Neural cell (in vitro differentiated cells): ENCODE measurements around the gene CLCA1.

Experiments
- CTCF ChIP-seq: fragments of 450-650 bp; IDR thresholded peaks from 2 replicates; pipeline ENCODE4 v1.5.1; 2014; ENCODE audit warnings: antibody characterized with exemption, mild to moderate bottlenecking, moderate library complexity; ENCODE audit not compliant: poor library complexity, severe bottlenecking
- EZH2 ChIP-seq: fragments of 200-600, 300-800 bp; shearing (Covaris generic), sonication (generic); IDR thresholded peaks from 2 replicates; pipeline ENCODE4 v1.6.1; 2014; ENCODE audit warnings: antibody characterized with exemption, low read length, borderline replicate concordance, mild to moderate bottlenecking; ENCODE audit not compliant: insufficient read depth, poor library complexity, severe bottlenecking
- POLR2AphosphoS5 ChIP-seq: IDR thresholded peaks from 2 replicates; pipeline ENCODE4 v1.6.1; 2012
- RAD21 ChIP-seq: fragments of 450-650 bp; conservative IDR thresholded peaks from 2 replicates; pipeline ENCODE4 v1.6.1; 2014; ENCODE audit warnings: antibody characterized with exemption, mild to moderate bottlenecking, moderate library complexity
- TAF1 ChIP-seq: IDR thresholded peaks from 2 replicates; pipeline ENCODE4 v1.6.1; 2012; ENCODE audit warnings: low read depth
- TF ChIP-seq, protein P1 (sequence below): IDR thresholded peaks from 2 replicates; pipeline ENCODE4 v1.6.1; 2012; ENCODE audit warnings: borderline replicate concordance

GRCh38 chr1:86520789-86521521 is 52.2 kb downstream of the CLCA1 start:
- TF ChIP-seq CTCF (no peak), TAF1 (no peak), EZH2 (no peak), POLR2AphosphoS5 (no peak), RAD21 (no peak)
- TF ChIP-seq, protein P1, sequence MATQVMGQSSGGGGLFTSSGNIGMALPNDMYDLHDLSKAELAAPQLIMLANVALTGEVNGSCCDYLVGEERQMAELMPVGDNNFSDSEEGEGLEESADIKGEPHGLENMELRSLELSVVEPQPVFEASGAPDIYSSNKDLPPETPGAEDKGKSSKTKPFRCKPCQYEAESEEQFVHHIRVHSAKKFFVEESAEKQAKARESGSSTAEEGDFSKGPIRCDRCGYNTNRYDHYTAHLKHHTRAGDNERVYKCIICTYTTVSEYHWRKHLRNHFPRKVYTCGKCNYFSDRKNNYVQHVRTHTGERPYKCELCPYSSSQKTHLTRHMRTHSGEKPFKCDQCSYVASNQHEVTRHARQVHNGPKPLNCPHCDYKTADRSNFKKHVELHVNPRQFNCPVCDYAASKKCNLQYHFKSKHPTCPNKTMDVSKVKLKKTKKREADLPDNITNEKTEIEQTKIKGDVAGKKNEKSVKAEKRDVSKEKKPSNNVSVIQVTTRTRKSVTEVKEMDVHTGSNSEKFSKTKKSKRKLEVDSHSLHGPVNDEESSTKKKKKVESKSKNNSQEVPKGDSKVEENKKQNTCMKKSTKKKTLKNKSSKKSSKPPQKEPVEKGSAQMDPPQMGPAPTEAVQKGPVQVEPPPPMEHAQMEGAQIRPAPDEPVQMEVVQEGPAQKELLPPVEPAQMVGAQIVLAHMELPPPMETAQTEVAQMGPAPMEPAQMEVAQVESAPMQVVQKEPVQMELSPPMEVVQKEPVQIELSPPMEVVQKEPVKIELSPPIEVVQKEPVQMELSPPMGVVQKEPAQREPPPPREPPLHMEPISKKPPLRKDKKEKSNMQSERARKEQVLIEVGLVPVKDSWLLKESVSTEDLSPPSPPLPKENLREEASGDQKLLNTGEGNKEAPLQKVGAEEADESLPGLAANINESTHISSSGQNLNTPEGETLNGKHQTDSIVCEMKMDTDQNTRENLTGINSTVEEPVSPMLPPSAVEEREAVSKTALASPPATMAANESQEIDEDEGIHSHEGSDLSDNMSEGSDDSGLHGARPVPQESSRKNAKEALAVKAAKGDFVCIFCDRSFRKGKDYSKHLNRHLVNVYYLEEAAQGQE, result no peak
